IMR-90 (cell line): ENCODE measurements around the gene CPT1A.

ENCODE experiments used
- BHLHE40 ChIP-seq: fragments of 150-350 bp; IDR thresholded peaks from 2 replicates; pipeline ENCODE4 v1.6.1; 2016; ENCODE audit warnings: mild to moderate bottlenecking, low read depth, low read length
- CEBPB ChIP-seq: IDR thresholded peaks from 2 replicates; pipeline ENCODE4 v1.6.1; 2012; ENCODE audit warnings: low read depth, low read length, improper control_type of control experiment
- FOS ChIP-seq: fragments of 150-350 bp; IDR thresholded peaks from 2 replicates; pipeline ENCODE4 v1.6.1; 2016; ENCODE audit warnings: low read depth, low read length
- MAFK ChIP-seq: IDR thresholded peaks from 2 replicates; pipeline ENCODE4 v1.6.1; 2012; ENCODE audit warnings: low read depth, low read length, improper control_type of control experiment
- MAZ ChIP-seq: IDR thresholded peaks from 2 replicates; pipeline ENCODE4 v1.6.1; 2012; ENCODE audit warnings: low read depth, mild to moderate bottlenecking, low read length, improper control_type of control experiment, moderate library complexity, borderline replicate concordance
- POLR2A ChIP-seq: IDR thresholded peaks from 2 replicates; pipeline ENCODE4 v1.6.1; 2012; ENCODE audit warnings: mild to moderate bottlenecking, low read depth, low read length
- SMC3 ChIP-seq: fragments of 150-350 bp; IDR thresholded peaks from 2 replicates; pipeline ENCODE4 v1.6.1; 2016; ENCODE audit warnings: low read depth, mild to moderate bottlenecking, antibody characterized with exemption, low read length, moderate library complexity
- TF ChIP-seq, protein P1 (sequence below): conservative IDR thresholded peaks from 2 replicates; pipeline ENCODE4 v1.5.1; 2012; ENCODE audit warnings: mild to moderate bottlenecking, low read depth, low read length, improper control_type of control experiment
- TF ChIP-seq, protein P2 (sequence below): fragments of 150-350 bp; IDR thresholded peaks from 2 replicates; pipeline ENCODE4 v1.6.1; 2016; ENCODE audit warnings: low read depth, mild to moderate bottlenecking, low read length, moderate library complexity, borderline replicate concordance

- TF ChIP-seq, protein P1, sequence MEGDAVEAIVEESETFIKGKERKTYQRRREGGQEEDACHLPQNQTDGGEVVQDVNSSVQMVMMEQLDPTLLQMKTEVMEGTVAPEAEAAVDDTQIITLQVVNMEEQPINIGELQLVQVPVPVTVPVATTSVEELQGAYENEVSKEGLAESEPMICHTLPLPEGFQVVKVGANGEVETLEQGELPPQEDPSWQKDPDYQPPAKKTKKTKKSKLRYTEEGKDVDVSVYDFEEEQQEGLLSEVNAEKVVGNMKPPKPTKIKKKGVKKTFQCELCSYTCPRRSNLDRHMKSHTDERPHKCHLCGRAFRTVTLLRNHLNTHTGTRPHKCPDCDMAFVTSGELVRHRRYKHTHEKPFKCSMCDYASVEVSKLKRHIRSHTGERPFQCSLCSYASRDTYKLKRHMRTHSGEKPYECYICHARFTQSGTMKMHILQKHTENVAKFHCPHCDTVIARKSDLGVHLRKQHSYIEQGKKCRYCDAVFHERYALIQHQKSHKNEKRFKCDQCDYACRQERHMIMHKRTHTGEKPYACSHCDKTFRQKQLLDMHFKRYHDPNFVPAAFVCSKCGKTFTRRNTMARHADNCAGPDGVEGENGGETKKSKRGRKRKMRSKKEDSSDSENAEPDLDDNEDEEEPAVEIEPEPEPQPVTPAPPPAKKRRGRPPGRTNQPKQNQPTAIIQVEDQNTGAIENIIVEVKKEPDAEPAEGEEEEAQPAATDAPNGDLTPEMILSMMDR: no peak
- TF ChIP-seq, protein P2, sequence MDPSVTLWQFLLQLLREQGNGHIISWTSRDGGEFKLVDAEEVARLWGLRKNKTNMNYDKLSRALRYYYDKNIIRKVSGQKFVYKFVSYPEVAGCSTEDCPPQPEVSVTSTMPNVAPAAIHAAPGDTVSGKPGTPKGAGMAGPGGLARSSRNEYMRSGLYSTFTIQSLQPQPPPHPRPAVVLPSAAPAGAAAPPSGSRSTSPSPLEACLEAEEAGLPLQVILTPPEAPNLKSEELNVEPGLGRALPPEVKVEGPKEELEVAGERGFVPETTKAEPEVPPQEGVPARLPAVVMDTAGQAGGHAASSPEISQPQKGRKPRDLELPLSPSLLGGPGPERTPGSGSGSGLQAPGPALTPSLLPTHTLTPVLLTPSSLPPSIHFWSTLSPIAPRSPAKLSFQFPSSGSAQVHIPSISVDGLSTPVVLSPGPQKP: no peak
- TF ChIP-seq SMC3: no peak
- no peak for TF ChIP-seq MAFK
- no peak for TF ChIP-seq FOS
- TF ChIP-seq POLR2A: no peak
- no peak for TF ChIP-seq MAZ
- no peak for TF ChIP-seq CEBPB
- no peak for TF ChIP-seq BHLHE40
Measured at GRCh38 chr11:68859123-68859522, 17.4 kb upstream of the CPT1A start.
